HepG2 (cell line): ENCODE results near the gene CHD9. TPM values are rescaled to one million over a fixed set of nuclear protein-coding genes. Genes with fewer than 3 reads are reported as not detected.

ENCODE experiments used
- FOSL1 ChIP-seq: sonication (generic); formaldehyde crosslinking; IDR thresholded peaks from 2 replicates; pipeline ENCODE4 v1.9.0; 2021; ENCODE audit warnings: missing genetic modification reagents, borderline replicate concordance
- KLF6 ChIP-seq: IDR thresholded peaks from 2 replicates; pipeline ENCODE4 v1.8.0; 2016; ENCODE audit warnings: missing biosample characterization, missing genetic modification reagents
- NFIB ChIP-seq: sonication (generic); formaldehyde crosslinking; IDR thresholded peaks from 2 replicates; pipeline ENCODE4 v1.9.0; 2021; ENCODE audit warnings: missing genetic modification reagents, mild to moderate bottlenecking, borderline replicate concordance
- NKX3-1 ChIP-seq: sonication (generic); formaldehyde crosslinking; IDR thresholded peaks from 2 replicates; pipeline ENCODE4 v1.5.0; 2020; ENCODE audit warnings: missing genetic modification reagents
- NR3C1 ChIP-seq: sonication (generic); formaldehyde crosslinking; IDR thresholded peaks from 2 replicates; pipeline ENCODE4 v1.4.0; 2020; ENCODE audit warnings: missing genetic modification reagents
- POLR2A ChIP-seq, 2 experiments: IDR thresholded peaks; 2 replicates each; pipeline ENCODE4 v1.6.1; 2011; ENCODE audit warnings: low read depth in 2 of 2, low read length in 2 of 2, mild to moderate bottlenecking in 1 of 2, moderate library complexity in 1 of 2; ENCODE audit not compliant: insufficient read depth in 1 of 2
- PRMT3 ChIP-seq: sonication (generic); formaldehyde crosslinking; IDR thresholded peaks from 2 replicates; pipeline ENCODE4 v1.8.1; 2022; ENCODE audit warnings: low read depth, mild to moderate bottlenecking, moderate library complexity, missing genetic modification reagents, borderline replicate concordance
- RNF2 ChIP-seq: fragments of 450-650 bp; conservative IDR thresholded peaks from 2 replicates; pipeline ENCODE4 v1.6.1; 2016; ENCODE audit warnings: low read depth
- SOX13 ChIP-seq, 3 experiments: fragments of 450-650 bp in 1 of 3; sonication (generic) in 1 of 3; formaldehyde crosslinking in 1 of 3; IDR thresholded peaks in 2 of 3; conservative IDR thresholded peaks in 1 of 3; 2 replicates each; pipeline versions ENCODE4 v1.5.0 to v1.6.1; 2016 to 2020; ENCODE audit warnings: antibody characterized with exemption in 1 of 3, mild to moderate bottlenecking in 1 of 3, missing compliant biosample characterization in 1 of 3, missing genetic modification reagents in 1 of 3, moderate library complexity in 1 of 3
- YEATS4 ChIP-seq: sonication (generic); formaldehyde crosslinking; IDR thresholded peaks from 2 replicates; pipeline ENCODE4 v1.4.0; 2020; ENCODE audit warnings: missing genetic modification reagents, borderline replicate concordance
- ZNF143 ChIP-seq: sonication (generic); formaldehyde crosslinking; IDR thresholded peaks from 2 replicates; pipeline ENCODE4 v1.4.0; 2020; ENCODE audit warnings: missing genetic modification reagents
- ZNF232 ChIP-seq: sonication (generic); formaldehyde crosslinking; IDR thresholded peaks from 2 replicates; pipeline ENCODE4 v1.4.0; 2020; ENCODE audit warnings: missing genetic modification reagents, borderline replicate concordance
- ZNF570 ChIP-seq: sonication (generic); formaldehyde crosslinking; IDR thresholded peaks from 2 replicates; pipeline ENCODE4 v1.4.0; 2020; ENCODE audit warnings: mild to moderate bottlenecking, missing genetic modification reagents, borderline replicate concordance
- ZSCAN22 ChIP-seq: sonication (generic); formaldehyde crosslinking; IDR thresholded peaks from 2 replicates; pipeline ENCODE4 v1.4.0; 2020; ENCODE audit warnings: mild to moderate bottlenecking, missing genetic modification reagents
- polyA plus RNA-seq, 8 experiments: library from polyadenylated mRNA; depleted of rRNA in 3 of 8; stranded (reverse) in 7 of 8; unstranded in 1 of 8; fragments of >200 nt; fragmentation: Illumina TruSeq in 4 of 8; extraction: Trizol in 4 of 8; gene quantifications; 2 replicates each; pipeline versions ENCODE4 v1.2.1 to v1.2.3, GENCODE V29; 2011 to 2016; ENCODE audit warnings: low read depth in 4 of 8, missing spikeins in 1 of 8, mixed read lengths in 1 of 8; ENCODE audit not compliant: insufficient read depth in 1 of 8
- total RNA-seq, 5 experiments: library from RNA; depleted of rRNA; stranded (reverse); fragments of >200 nt; fragmentation: Illumina TruSeq; extraction: Trizol; gene quantifications; 2 replicates each; pipeline ENCODE4 v1.2.3, GENCODE V29; 2016; ENCODE audit warnings: low read depth in 1 of 5
- TF ChIP-seq, protein P1 (sequence below): sonication (generic); formaldehyde crosslinking; IDR thresholded peaks from 2 replicates; pipeline ENCODE4 v1.5.0; 2020; ENCODE audit warnings: missing genetic modification reagents
- TF ChIP-seq, protein P2 (sequence below): sonication (generic); formaldehyde crosslinking; IDR thresholded peaks from 2 replicates; pipeline ENCODE4 v1.9.0; 2022; ENCODE audit warnings: missing genetic modification reagents, mild to moderate bottlenecking, borderline replicate concordance
- TF ChIP-seq, protein P3 (sequence below): sonication (generic); formaldehyde crosslinking; IDR thresholded peaks from 2 replicates; pipeline ENCODE4 v1.4.0; 2020; ENCODE audit warnings: mild to moderate bottlenecking, missing genetic modification reagents
- TF ChIP-seq, protein P4 (sequence below): sonication (generic); formaldehyde crosslinking; IDR thresholded peaks from 2 replicates; pipeline ENCODE4 v1.5.0; 2020; ENCODE audit warnings: missing genetic modification reagents, mild to moderate bottlenecking, borderline replicate concordance
- TF ChIP-seq, protein P5 (sequence below): sonication (generic); formaldehyde crosslinking; IDR thresholded peaks from 2 replicates; pipeline ENCODE4 v1.8.1; 2022; ENCODE audit warnings: low read depth, mild to moderate bottlenecking, missing genetic modification reagents

The CHD9 gene
- total and polyA plus RNA-seq, 2 of the 13 experiments (the other 11 are each of a cell fraction or from before 2014, with no cell fraction given): 23.4 to 27.7 TPM

DNA sequence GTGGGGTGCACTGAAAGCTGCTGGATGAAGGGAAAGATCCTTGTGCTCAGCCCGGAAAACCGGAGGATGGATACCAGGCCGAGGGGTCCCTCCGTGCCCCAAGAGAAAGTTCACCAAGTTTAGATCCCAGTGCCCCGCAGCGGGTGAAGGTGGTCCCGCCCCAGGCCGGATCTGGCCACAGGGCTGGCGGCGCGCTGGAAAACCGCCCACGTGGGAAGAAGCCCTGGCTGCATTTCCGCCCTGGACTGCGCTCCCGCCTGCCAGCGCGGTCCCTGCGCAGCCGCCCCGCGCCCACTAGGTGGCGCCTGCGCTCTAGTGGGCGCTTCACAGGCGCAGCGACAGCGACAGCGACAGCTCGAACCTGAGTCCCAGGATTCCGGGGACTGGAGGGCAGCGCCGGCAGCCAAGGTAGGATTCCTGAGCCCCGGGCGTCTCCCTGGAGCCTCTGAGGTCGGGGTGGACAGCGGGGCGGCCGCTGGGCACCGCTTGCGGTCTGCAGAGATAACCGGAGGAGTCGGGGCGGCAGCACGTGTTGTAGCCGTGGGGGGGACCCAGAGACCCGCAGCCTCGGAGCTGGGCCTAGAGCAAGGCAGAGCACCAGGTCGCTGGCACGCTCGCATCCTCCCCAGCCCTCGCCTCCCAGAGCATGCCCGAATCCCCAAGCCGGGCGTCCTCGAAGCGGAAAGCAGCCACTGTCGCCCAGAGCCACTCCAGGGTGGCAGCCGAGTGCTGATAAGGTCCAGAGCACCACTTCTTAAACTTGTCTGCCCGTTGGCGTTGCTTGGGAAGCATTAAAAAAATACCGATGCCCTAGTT is at the start of gene CHD9 (continued):
- TF ChIP-seq, protein P1, sequence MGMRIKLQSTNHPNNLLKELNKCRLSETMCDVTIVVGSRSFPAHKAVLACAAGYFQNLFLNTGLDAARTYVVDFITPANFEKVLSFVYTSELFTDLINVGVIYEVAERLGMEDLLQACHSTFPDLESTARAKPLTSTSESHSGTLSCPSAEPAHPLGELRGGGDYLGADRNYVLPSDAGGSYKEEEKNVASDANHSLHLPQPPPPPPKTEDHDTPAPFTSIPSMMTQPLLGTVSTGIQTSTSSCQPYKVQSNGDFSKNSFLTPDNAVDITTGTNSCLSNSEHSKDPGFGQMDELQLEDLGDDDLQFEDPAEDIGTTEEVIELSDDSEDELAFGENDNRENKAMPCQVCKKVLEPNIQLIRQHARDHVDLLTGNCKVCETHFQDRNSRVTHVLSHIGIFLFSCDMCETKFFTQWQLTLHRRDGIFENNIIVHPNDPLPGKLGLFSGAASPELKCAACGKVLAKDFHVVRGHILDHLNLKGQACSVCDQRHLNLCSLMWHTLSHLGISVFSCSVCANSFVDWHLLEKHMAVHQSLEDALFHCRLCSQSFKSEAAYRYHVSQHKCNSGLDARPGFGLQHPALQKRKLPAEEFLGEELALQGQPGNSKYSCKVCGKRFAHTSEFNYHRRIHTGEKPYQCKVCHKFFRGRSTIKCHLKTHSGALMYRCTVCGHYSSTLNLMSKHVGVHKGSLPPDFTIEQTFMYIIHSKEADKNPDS: peak; percentile 70; the same call in 1 of the 2 replicates
- TF ChIP-seq, protein P2, sequence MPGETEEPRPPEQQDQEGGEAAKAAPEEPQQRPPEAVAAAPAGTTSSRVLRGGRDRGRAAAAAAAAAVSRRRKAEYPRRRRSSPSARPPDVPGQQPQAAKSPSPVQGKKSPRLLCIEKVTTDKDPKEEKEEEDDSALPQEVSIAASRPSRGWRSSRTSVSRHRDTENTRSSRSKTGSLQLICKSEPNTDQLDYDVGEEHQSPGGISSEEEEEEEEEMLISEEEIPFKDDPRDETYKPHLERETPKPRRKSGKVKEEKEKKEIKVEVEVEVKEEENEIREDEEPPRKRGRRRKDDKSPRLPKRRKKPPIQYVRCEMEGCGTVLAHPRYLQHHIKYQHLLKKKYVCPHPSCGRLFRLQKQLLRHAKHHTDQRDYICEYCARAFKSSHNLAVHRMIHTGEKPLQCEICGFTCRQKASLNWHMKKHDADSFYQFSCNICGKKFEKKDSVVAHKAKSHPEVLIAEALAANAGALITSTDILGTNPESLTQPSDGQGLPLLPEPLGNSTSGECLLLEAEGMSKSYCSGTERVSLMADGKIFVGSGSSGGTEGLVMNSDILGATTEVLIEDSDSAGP (CRISPR knock-in tag): peak; percentile 97
- TF ChIP-seq, protein P3, sequence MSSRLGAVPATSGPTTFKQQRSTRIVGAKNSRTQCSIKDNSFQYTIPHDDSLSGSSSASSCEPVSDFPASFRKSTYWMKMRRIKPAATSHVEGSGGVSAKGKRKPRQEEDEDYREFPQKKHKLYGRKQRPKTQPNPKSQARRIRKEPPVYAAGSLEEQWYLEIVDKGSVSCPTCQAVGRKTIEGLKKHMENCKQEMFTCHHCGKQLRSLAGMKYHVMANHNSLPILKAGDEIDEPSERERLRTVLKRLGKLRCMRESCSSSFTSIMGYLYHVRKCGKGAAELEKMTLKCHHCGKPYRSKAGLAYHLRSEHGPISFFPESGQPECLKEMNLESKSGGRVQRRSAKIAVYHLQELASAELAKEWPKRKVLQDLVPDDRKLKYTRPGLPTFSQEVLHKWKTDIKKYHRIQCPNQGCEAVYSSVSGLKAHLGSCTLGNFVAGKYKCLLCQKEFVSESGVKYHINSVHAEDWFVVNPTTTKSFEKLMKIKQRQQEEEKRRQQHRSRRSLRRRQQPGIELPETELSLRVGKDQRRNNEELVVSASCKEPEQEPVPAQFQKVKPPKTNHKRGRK: peak; percentile 64; the same call in 1 of the 2 replicates
- 0 out of 2 replicates have a peak, but pooled peaks have one; percentile 8 for TF ChIP-seq NR3C1 (CRISPR knock-in tag)
- TF ChIP-seq, protein P4, sequence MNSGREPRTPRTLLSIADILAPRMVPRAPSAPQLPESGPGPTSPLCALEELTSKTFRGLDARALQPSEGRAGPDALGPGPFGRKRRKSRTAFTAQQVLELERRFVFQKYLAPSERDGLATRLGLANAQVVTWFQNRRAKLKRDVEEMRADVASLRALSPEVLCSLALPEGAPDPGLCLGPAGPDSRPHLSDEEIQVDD (CRISPR knock-in tag): peak; percentile 15; the same call in 1 of the 2 replicates
- TF ChIP-seq, protein P5, sequence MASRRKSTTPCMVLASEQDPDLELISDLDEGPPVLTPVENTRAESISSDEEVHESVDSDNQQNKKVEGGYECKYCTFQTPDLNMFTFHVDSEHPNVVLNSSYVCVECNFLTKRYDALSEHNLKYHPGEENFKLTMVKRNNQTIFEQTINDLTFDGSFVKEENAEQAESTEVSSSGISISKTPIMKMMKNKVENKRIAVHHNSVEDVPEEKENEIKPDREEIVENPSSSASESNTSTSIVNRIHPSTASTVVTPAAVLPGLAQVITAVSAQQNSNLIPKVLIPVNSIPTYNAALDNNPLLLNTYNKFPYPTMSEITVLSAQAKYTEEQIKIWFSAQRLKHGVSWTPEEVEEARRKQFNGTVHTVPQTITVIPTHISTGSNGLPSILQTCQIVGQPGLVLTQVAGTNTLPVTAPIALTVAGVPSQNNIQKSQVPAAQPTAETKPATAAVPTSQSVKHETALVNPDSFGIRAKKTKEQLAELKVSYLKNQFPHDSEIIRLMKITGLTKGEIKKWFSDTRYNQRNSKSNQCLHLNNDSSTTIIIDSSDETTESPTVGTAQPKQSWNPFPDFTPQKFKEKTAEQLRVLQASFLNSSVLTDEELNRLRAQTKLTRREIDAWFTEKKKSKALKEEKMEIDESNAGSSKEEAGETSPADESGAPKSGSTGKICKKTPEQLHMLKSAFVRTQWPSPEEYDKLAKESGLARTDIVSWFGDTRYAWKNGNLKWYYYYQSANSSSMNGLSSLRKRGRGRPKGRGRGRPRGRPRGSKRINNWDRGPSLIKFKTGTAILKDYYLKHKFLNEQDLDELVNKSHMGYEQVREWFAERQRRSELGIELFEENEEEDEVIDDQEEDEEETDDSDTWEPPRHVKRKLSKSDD: peak; percentile 89
- peak; percentile 10 for TF ChIP-seq NKX3-1 (CRISPR knock-in tag)
- peak; percentile 78 for TF ChIP-seq ZNF143 (CRISPR knock-in tag)
- no peak for TF ChIP-seq ZNF570 (CRISPR knock-in tag)
- TF ChIP-seq ZSCAN22: no peak; the same call in 1 of the 2 replicates
- TF ChIP-seq PRMT3 (CRISPR knock-in tag): peak; percentile 92
- TF ChIP-seq KLF6 (CRISPR knock-in tag): peak; percentile 94
- TF ChIP-seq NFIB (CRISPR knock-in tag): no peak
- peak; percentile 53 for TF ChIP-seq RNF2
- TF ChIP-seq SOX13 (IDR thresholded peaks at IDR 0.05): no peak
- peak in 1 of 2 experiments; percentile 78; a peak in 1 of 4 replicates for TF ChIP-seq SOX13 (CRISPR knock-in tag; conservative IDR thresholded peaks at IDR 0.05 in 1 of 2, IDR thresholded peaks at IDR 0.05 in 1 of 2)
- peak; percentile 98 for TF ChIP-seq YEATS4 (CRISPR knock-in tag)
- no peak for TF ChIP-seq FOSL1
- peak; percentile 64 to 70 for TF ChIP-seq POLR2A (IDR thresholded peaks at IDR 0.05; ENCODE audit: insufficient read depth in 1 of 2, low read depth in 2 of 2, low read length in 2 of 2)
- TF ChIP-seq ZNF232: 0 out of 2 replicates have a peak, but pooled peaks have one; percentile 56
